ENCODE data around the gene ASXL1.
"Not testable (repeated sequence)": the region's sequence is repeated elsewhere in the genome, so short reads cannot be mapped to it uniquely, and the experiment has no call there.

ASXL1 gene

GRCh38 chr20:32363492-32363891 lies 5.4 kb downstream of the ASXL1 start:
- DNase-seq = no peak

DNA sequence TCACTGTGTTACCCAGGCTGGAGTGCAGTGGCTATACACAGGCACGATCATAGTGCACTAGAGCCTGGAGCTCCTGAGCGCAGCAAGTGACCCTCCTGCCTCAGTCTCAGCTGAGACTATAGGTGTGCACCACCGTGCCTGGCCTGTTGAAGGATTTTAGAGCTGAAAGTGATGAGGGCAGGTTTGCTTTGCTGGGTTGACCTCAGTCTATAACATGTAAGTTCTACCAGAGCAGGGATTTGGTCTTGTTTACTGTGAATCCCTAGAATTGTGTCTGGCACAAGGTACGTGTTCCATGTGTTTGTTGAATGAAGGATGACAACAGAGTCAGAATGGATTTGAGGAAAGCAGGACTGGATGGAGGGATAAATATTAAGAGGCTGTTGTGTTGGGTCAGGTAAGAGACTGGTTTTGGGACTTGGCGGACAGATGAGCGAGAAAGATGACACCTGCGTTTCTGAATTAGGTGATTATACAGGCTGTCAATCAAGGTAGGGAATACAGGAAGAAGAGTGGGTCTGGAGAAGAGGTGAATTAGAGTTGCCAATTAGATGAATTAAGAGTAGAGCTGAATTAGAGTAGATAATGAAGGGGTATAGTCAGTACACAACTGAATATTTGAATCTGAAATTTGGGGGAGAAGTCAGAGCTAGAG lies 6.5 kb downstream of the ASXL1 start:
- no peak for DNase-seq

- no peak for DNase-seq
These were observed 7.4 kb downstream of the ASXL1 start for GRCh38 chr20:32365564-32365963.

DNA sequence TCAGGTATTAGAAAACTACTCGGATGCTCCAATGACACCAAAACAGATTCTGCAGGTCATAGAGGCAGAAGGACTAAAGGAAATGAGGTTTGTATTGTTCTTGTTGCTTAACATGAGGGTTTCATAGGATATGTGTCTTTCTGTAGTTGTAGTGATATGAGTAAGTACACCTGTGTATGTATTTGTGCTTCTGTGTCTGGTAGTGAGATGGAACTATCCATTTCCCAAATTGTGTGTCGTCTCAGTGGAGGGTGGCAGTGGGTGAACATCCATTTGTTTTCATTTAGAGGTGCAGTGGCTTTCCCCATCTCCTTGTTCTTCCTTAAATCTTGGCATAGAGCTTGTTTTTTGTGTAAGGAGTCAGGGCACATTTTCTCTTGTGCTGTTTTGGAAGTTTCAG lies 8.2 kb downstream of the ASXL1 start:
- DNase-seq = no peak

DNA sequence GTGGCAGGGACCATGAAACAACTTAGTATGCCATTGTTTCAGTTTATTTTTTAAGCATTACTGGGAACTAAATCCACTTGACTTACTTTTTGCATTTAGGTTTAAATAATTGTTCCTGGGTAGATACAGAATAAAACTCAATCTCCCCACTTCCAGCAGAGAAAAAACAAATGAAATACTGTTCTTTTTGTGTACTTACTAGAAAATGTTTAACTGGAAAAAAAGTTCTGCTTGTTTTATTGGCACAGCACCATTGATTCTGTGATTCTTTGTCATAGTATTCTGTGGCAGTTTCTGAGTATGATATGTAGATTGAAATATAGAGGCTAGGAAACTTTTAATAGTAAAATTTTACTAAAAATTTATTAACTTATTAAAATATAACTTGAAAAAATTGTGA lies 10.2 kb downstream of the ASXL1 start:
- no peak for DNase-seq

DNA sequence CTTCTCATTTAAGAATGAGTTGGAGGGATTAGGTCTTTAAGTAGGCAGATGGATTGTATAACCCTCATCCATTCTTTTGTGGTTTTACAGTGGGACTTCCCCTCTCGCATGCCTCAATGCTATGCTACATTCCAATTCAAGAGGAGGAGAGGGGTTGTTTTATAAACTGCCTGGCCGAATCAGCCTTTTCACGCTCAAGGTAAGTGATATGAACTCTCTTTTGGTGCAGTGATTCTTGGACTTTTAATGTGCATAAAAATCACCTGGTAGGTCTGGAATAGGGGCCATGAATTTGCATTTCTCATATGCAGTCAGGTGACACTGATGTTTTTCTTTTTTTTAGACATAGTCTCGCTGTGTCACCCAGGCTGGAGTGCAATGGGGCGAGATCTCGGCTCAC lies 10.8 kb downstream of the ASXL1 start:
- DNase-seq = peak; percentile 61

DNA sequence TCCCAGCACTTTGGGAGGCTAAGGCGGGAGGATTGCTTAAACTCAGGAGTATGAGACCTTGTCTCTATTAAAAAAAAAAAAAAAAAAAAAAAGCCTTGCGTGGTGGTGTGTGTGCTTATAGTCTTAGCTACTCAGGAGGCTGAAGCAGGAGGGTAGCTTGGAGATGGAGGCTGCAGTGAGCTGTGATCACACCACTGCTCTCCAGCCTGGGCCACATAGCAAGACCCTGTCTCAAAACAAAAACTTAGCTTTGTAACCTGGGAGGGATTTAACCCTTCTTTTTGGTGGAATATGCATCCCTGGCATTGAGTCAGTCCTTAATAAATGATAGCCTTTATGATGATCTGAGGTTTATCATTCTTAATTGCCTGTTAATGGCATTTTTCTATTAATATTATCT lies 12.8 kb downstream of the ASXL1 start:
- DNase-seq = no peak

- no peak for DNase-seq
These were observed 20.3 kb downstream of the ASXL1 start for GRCh38 chr20:32378461-32378860.

- DNase-seq = not testable (repeated sequence)
These were observed 21.9 kb downstream of the ASXL1 start for GRCh38 chr20:32380037-32380436.

- DNase-seq = no peak
These were observed 22.6 kb downstream of the ASXL1 start for GRCh38 chr20:32380745-32381144.

GRCh38 chr20:32382102-32382950 lies 24.2 kb downstream of the ASXL1 start:
- no peak for DNase-seq

- not testable (repeated sequence) for DNase-seq
These were observed 25.3 kb downstream of the ASXL1 start for GRCh38 chr20:32383441-32383840.

DNA sequence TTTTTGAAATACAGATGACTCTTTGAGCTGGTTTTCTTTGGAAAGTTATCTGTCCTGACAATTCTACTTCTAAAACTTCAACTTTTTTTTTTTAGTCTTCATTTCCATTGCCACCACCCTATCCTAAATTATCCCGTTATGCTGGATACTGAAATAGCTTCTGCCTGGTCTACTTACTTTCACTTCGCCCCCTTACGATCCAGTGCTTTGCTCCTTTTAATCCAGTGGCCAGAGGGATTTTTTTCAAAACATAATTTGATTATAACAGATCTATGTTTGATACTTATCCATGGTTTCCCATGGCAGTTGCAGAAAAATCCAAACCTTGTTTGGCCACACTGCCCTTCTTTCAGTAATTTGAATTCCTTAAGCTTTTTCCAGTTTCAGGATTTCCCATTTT lies 27.4 kb downstream of the ASXL1 start:
- no peak for DNase-seq

DNA sequence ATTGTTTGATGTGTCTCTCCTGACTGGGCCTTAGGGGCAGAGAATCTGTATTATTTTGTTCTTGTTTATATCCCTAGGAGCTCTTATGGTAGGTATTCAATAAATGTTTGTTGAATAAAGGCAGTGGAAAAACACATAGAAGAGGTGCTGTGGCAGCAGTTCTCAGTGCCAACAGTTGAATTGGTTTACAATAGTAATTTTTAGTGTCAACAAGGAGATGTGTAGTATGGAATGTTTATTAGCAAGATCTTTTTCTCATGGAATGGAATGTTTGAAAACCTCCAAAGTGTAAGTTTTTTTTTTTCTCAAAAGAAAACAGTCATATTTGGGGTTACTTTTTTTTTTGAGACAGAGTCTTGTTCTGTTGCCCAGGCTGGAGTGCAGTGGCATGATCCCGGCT lies 28.0 kb downstream of the ASXL1 start:
- DNase-seq = no peak

DNA sequence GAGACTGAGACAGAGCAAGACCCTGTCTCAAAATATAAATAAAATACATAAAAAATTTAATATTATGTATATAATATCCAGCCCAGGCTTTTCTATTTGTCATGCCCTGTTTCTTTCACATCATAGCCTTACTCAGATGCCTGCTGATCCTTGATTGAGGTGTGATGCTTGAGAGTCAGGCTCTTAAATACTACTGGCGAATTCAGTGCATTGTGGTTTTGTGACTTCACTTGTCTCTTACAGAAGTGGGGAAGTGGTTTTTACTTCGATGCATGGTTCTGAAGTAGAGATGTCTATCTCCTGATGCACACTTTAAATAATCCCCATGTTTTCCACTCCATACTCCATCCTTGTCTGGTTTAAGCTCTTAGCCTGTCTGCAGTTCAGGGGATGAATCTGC lies 29.1 kb downstream of the ASXL1 start:
- peak; percentile 35 for DNase-seq

- DNase-seq = no peak
These were observed 32.9 kb downstream of the ASXL1 start for GRCh38 chr20:32391003-32391402.

GRCh38 chr20:32395066-32395465 lies 36.9 kb downstream of the ASXL1 start:
- no peak for DNase-seq

DNA sequence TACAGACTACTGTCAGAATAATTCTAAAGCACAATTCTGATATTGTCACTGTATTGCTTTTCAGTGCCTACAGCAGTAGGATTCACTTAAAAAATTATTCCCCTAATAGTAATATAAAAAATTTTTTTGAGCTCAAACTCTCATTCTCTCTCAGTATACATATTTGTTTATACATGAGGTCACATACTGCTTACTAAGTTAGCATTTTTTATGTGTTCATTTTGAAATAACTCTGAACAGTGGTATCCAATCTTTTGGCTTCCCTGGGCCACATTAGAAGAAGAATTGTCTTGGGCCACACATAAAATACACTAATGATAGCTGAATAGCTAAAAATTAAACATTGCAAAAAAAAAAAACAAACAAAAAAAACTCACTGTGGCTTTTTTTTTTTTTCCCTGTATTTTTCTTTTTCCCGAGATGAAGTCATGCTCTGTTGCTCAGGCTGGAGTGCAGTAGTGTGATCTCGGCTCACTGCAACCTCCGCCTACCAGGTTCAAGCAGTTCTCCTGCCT lies 38.6 kb downstream of the ASXL1 start:
- no peak for DNase-seq

DNA sequence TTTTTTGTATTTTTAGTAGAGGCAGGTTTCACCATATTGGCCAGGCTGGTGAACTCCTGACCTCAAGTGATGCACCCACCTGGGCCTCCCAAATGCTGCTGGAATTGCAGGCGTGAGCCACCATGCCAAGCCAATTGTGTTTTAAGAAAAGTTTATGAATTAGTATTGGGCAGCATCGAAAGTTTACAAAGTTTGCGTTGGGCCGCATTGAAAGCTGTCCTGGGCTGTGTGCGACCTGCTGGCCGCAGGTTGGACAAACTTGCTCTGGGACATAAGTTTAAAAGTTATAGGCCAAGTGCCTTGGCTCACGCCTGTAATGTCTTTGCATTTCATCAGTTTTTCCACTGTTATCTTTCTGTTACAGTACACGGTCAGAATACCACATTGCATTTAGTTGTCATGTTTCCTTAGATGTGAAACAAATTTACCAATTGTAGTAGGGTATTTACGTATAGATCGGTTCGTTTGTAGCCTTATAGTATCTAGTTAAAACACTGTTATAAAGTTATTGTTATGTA lies 39.5 kb downstream of the ASXL1 start:
- DNase-seq = no peak

- no peak for DNase-seq
These were observed 42.3 kb downstream of the ASXL1 start for GRCh38 chr20:32400476-32400875.

- DNase-seq = no peak
These were observed 45.9 kb downstream of the ASXL1 start for GRCh38 chr20:32404017-32404416.

GRCh38 chr20:32406701-32407100 lies 48.6 kb downstream of the ASXL1 start:
- no peak for DNase-seq

DNA sequence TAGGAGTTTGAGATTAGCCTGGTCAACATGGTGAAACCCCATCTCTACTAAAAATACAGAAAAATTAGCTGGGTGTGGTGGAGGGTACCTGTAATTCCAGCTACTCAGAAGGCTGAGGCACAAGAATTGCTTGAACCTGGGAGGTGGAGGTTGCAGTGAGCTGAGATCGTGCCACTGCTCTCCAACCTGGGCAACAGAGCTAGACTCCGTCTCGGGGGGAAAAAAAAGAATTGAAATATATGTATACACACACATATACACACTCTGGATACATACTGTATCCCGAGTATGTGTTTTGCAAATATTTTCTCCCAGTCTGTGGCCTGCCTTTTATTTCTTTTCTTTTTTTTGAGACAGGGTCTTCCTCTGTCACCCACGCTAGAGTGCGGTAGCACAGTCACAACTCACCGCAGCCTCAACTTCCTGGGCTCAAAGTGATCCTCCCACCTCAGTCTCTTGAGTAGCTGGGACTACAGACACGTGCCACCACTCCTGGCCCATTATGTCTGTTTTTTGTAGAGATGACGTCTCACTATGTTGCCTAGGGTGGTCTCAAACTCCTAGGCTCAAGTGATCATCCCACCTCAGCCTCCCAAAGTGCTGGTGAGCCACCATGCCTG lies 49.1 kb downstream of the ASXL1 start:
- not testable (repeated sequence) for DNase-seq
